NCI-H446 (cell line): Measurements from ENCODE around the gene POLA2.
A peak's percentile ranks its signal among the peaks of the same experiment; 100 is the strongest.
"Not testable (repeated sequence)": the region's sequence is repeated elsewhere in the genome, so short reads cannot be mapped to it uniquely, and the experiment has no call there.

Experiments used
- DNase-seq, 2 experiments: peaks; one replicate each; lab custom pipeline; 2025; lab: John Stamatoyannopoulos, UW

POLA2 gene

DNA sequence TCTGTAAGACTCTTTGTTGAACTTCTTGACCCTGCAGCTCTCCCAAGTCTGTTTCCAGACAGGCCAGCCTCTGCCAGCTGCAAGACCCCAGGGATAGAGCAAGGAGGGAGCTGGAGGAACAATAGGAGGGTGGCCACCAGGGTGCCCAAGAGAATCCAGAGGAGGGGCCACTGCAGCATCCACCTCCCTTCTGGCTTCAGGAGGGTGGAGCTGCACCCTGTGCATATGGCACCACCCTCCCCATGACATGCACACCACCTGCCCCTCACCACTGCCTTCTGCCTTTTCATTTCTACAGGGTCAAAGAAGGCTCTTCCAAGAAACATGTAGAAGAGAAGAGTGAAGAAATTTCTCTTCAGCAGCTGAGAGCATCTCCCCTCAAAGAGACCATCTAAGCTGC, 20.1 kb upstream of the POLA2 start:
- no peak for DNase-seq

DNA sequence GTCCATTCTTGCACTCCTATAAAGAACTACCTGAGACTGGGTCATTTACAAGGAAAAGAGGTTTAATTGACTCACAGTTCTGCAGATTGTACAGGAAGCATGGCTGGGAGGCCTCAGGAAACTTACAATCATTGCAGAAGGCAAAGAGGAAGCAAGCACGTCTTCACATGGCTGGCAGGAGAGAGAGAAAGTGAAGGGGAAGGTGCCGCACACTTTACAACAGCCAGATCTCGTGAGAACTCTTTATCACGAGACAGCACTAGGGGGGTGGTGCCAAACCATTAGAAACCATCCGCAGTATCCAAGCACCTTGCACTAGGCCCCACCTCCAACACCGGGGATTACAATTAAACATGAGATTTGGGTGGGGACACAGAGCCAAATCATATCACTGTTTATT, 19.4 kb upstream of the POLA2 start:
- no peak for DNase-seq

GRCh38 chr11:65243797-65244196, 18.0 kb upstream of the POLA2 start:
- no peak for DNase-seq

GRCh38 chr11:65245046-65245445, 16.7 kb upstream of the POLA2 start:
- not testable (repeated sequence) for DNase-seq

DNA sequence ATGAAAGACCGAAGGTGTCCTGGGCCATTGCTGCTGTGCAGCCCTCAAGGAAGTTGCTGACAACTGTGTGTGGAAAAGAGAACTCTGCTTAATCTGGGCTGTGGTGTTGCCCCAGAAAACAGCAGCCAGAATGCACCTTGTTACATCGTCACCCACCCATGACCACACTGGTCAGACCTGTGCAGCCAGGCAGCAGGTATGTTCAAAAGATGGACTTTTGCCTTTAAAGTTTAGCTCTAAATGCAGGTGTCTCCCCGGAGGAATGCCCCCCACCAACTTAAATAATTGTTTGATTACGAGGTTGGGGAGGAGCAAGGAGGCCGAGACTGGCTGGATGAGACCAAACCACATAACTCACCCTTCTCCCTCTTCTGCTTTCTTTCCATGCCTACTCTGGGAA, 15.3 kb upstream of the POLA2 start:
- no peak for DNase-seq

DNA sequence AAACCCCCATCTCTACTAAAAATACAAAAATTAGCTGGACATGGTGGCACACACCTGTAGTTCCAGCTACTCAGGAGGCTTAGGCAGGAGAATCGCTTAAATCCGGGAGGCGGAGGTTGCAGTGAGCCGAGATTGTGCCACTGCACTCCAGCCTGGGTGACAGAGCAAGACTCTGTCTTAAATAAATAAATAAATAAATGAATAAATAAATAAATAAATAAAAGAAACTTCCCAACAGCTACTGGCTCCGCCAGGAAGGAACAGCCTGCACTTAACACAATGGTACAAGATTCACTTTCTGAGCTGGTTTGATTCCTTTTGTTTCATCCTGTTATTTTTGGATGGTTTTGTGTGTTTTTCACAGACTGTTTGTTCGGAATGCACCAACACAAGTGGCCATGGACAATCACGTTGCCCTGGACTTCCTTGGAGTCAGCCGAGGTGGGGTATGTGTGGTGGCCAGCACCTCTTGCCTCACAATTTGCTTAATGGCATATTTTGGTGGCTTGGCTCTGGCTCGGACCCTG, 13.5 kb upstream of the POLA2 start:
- not testable (repeated sequence) for DNase-seq

- no peak for DNase-seq
Observed at GRCh38 chr11:65251476-65251875, 10.3 kb upstream of the POLA2 start.

GRCh38 chr11:65254724-65255123, 7.0 kb upstream of the POLA2 start:
- no peak for DNase-seq

- no peak for DNase-seq
Observed at GRCh38 chr11:65258988-65259387, 2.8 kb upstream of the POLA2 start.

DNA sequence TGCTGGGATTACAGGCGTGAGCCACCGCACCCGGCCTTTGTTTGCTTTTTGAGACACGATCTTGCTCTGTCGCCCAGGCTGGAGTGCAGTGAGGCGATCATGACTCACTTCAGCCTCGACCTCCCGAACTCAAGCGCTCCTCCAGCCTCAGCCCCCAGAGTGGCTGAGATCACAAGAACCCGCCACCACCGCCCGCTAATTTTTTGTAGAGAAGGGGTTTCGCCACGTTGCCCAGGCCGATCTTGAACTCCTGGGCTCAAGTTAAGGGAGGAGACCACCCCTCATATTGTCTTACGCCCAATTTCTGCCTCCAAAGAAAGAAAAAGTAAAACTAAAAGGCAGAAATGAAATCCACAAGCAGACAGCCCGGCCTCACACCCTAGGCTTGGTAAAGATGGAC, 1.5 kb upstream of the POLA2 start:
- DNase-seq: no peak

GRCh38 chr11:65260756-65261590, 789 bp upstream of the POLA2 start:
- DNase-seq: no peak

DNA sequence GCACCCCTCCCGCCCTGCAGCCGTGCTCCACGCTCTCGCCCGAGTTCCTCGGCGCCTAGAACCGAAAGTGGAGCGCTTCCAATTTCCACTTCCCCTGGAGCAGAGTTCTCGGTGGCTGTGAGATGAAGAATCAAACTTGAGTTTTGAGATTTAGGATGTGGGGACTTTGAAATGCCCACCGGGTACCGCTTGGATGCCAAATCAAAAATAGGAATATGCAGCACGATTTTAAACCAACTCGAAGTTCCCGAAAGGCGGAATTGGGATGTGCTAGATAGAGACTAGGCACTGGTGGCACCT, 569 bp downstream of the POLA2 start:
- no peak for DNase-seq

GRCh38 chr11:65262776-65263175, 1.0 kb downstream of the POLA2 start:
- DNase-seq: no peak

DNA sequence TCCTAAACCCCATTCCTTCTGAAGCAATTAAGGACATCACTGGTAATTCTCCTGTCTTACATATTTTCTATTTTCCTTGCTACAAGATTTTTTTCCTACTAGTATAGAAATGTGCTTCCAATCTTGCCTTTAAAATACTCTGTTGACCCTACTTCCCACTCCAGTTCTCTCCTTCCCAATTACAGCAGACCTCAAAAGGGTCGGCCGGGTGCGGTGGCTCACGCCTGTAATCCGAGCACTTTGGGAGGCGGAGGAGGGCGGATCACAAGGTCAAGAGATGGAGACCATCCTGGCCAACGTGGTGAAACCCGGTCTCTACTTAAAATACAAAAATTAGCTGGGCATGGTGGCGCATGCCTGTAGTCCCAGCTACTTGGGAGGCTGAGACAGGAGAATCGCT, 3.0 kb downstream of the POLA2 start:
- DNase-seq: not testable (repeated sequence)

- no peak for DNase-seq
Observed at GRCh38 chr11:65266210-65266609, 4.4 kb downstream of the POLA2 start.

DNA sequence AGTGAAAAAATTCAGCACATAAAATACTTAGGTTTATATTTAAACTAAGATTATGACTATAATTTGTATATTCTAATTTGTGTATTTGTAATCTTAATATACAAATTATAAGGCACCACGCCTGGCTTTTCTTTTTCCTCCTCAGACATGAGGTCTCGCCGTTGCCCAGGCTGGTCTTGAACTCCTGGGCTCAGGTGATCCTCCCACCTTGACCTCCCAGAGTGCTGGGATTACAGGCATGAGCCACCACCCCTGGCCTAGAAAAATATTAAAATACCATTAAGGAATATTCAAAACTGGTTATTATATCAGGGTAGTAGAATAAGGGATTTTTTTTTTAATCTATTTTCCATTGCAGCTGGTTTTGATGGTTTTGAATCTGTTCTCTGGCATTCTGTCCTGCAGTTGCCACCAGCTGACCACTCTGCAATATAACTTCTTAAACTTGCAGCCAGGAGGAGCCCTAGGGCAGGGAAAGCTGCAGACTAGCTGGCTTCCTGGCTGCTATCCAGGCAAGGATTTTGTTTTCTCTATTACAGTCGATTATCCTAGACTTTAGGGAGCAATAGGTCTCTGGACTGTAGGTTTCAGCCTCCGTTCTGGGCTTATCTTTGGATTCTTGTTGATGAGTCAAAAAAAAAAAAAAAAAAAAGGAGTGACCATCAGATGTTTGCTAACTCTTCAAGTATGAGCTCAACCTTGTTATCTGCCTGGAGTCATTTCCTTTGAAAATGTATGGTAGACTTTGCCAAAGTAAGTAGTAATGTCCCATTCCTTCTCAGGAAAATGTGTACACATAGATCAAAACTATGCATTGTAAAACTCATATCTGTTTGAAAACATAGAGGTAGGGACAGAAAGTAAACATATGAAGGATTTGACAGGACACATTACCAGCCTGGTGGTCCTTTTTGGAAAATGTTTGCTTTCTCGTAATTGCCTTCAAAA, 13.2 kb downstream of the POLA2 start:
- peak; percentile 30 to 69 for DNase-seq

GRCh38 chr11:65275906-65276305, 14.1 kb downstream of the POLA2 start:
- no peak for DNase-seq

DNA sequence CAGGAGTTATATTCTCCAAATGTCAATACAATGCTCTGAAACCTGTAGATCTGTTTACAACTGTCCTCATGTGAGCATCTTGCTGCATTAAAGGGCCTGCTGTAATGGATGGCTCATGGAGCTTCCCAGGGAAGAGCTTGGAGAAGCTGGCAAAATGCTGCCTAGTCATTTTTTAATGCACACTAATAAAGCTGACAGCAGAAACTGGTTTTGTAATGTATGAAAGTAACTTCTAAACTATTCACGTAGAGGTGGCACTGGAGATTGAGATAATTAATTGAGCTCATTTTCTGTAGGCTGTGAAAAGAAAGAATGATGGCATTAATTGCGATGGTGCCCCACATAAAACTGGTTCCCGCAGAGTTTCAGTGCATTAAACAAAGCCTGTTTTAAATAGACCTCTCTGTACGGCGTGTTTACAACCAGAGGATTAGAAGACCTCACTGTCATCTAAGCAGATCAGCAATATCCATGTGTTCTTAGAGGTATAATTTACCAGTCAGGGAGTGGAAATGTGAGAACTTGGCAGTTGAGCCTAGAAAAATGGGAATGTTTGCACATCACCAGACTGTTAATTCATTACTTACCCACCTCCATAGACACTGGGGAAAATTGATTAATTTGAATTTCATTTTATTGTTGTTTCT, 16.0 kb downstream of the POLA2 start:
- DNase-seq: no peak

- DNase-seq: no peak
Observed at GRCh38 chr11:65278356-65278755, 16.6 kb downstream of the POLA2 start.

DNA sequence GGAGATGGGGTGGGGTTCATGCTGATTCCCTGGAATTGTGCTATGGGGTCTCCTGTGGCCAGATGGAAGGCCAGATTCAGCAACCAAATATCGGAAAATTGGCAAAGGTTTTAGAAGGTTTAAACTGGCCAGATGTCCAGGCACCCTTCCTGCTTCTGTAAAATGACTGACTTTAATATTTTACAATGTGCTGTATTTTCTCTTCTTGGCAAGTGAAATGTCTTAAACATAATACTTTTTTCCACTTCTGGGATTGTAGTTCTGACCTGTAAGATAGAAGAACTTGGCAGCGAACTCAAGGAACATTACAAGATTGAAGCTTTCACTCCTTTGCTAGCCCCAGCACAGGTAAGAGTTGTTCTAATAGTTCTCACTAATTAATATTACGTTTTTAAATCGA, 17.5 kb downstream of the POLA2 start:
- DNase-seq: no peak

- DNase-seq: no peak
Observed at GRCh38 chr11:65279741-65280440, 18.1 kb downstream of the POLA2 start.

GRCh38 chr11:65280646-65281045, 18.9 kb downstream of the POLA2 start:
- no peak for DNase-seq
